Activated CD4-positive, alpha-beta T cell treated with anti-CD3 and anti-CD28 coated beads, Interleukin-2, amount 50 U/mL, for 24 hours (primary cell): ENCODE results near the gene PTPDC1.
"Not testable (repeated sequence)": the region's sequence is repeated elsewhere in the genome, so short reads cannot be mapped to it uniquely, and the experiment has no call there.

Experiments used
- DNase-seq, 2 donors: peaks; one replicate each; pipeline ENCODE4 v3.0.0-alpha.2; 2020; ENCODE audit warnings: low read depth in 1 of 2, low spot score in 1 of 2

The PTPDC1 gene

GRCh38 chr9:94086486-94087345, 2.5 kb downstream of the PTPDC1 start:
- no peak for DNase-seq

GRCh38 chr9:94094219-94095145, 10.2 kb downstream of the PTPDC1 start:
- not testable (repeated sequence) for DNase-seq

- no peak for DNase-seq
Observed at GRCh38 chr9:94096819-94097577, 12.7 kb downstream of the PTPDC1 start.

- no peak for DNase-seq
Observed at GRCh38 chr9:94097788-94098414, 13.6 kb downstream of the PTPDC1 start.

GRCh38 chr9:94100152-94100879, 16.1 kb downstream of the PTPDC1 start:
- DNase-seq = no peak

GRCh38 chr9:94101162-94101853, 17.0 kb downstream of the PTPDC1 start:
- DNase-seq = no peak

GRCh38 chr9:94108584-94108983, 24.3 kb downstream of the PTPDC1 start:
- no peak for DNase-seq

GRCh38 chr9:94110821-94111252, 26.6 kb downstream of the PTPDC1 start:
- DNase-seq = no peak

GRCh38 chr9:94111446-94111845, 27.2 kb downstream of the PTPDC1 start:
- no peak for DNase-seq

- DNase-seq = no peak
Observed at GRCh38 chr9:94112716-94113465, 28.6 kb downstream of the PTPDC1 start.

- DNase-seq = not testable (repeated sequence)
Observed at GRCh38 chr9:94120088-94120487, 35.8 kb downstream of the PTPDC1 start.

GRCh38 chr9:94120854-94121376, 36.7 kb downstream of the PTPDC1 start:
- no peak for DNase-seq

GRCh38 chr9:94126844-94127243, 42.6 kb downstream of the PTPDC1 start:
- no peak for DNase-seq

- DNase-seq = no peak
Observed at GRCh38 chr9:94127806-94128205, 43.5 kb downstream of the PTPDC1 start.

- DNase-seq = no peak
Observed at GRCh38 chr9:94128580-94128979, 44.3 kb downstream of the PTPDC1 start.

GRCh38 chr9:94134629-94135028, 50.4 kb downstream of the PTPDC1 start:
- no peak for DNase-seq

GRCh38 chr9:94135222-94135621, 51.0 kb downstream of the PTPDC1 start:
- DNase-seq = no peak

GRCh38 chr9:94139672-94140417, 55.6 kb downstream of the PTPDC1 start:
- no peak for DNase-seq
